Endothelial cell of umbilical vein (primary cell): Measurements from ENCODE around the gene PRPF19. TPM values are rescaled to one million over a fixed set of nuclear protein-coding genes. Genes with fewer than 3 reads are reported as not detected.

Experiments used
- BruUV-seq: library from RNA; stranded (reverse); fragments of 400-500 nt; replicated peaks from 2 replicates; lab custom pipeline; 2021; lab: Mats Ljungman, UMichigan
- CTCF ChIA-PET: fragments of 300-600, 350-600 bp; sonication (Branson Sonifier 250); formaldehyde crosslinking; loops from one replicate; lab custom pipeline; 2021; ENCODE audit warnings: antibody characterized with exemption, inconsistent platforms; lab: Charles Lee
- POLR2A ChIA-PET: fragments of 300-600, 350-600 bp; sonication (Branson Sonifier 250); formaldehyde crosslinking; loops from one replicate; lab custom pipeline; 2021; ENCODE audit warnings: antibody characterized with exemption, inconsistent platforms; lab: Charles Lee
- DNase-seq: peaks from one replicate; pipeline ENCODE4 v3.0.0-alpha.2; 2011; ENCODE audit warnings: low read depth, low spot score
- FAIRE-seq: peaks from 2 replicates; lab custom pipeline; 2011; peaks lifted over from hg19 to GRCh38; lab: Jason Lieb, UNC
- H2AFZ ChIP-seq: 2 replicates; pipeline ENCODE4 v1.6.0; 2012; ENCODE audit warnings: low read depth, low read length, control low read depth, inconsistent platforms
- H3K27ac ChIP-seq: 2 replicates; pipeline ENCODE4 v1.5.1; 2011; ENCODE audit warnings: low read depth, mild to moderate bottlenecking, control low read depth, low read length, moderate library complexity; ENCODE audit not compliant: insufficient read depth
- H3K27me3 ChIP-seq, 2 experiments: 2 replicates each; pipeline versions ENCODE4 v1.6.0 to v1.6.1; 2011; ENCODE audit warnings: low read length in 2 of 2, mixed read lengths in 1 of 2; ENCODE audit not compliant: control insufficient read depth in 2 of 2, insufficient read depth in 2 of 2
- H3K36me3 ChIP-seq, 2 experiments: 2 replicates in 1 of 2; 3 replicates in 1 of 2; pipeline ENCODE4 v1.5.1; 2011; ENCODE audit warnings: low read length in 2 of 2, mild to moderate bottlenecking in 1 of 2, moderate library complexity in 1 of 2; ENCODE audit not compliant: control insufficient read depth in 2 of 2, insufficient read depth in 2 of 2; ENCODE audit errors: extremely low read depth in 1 of 2
- H3K4me1 ChIP-seq: 3 replicates; pipeline ENCODE4 v1.5.1; 2011; ENCODE audit warnings: mild to moderate bottlenecking, low read length; ENCODE audit not compliant: control insufficient read depth, insufficient read depth; ENCODE audit errors: extremely low read depth
- H3K4me2 ChIP-seq: 2 replicates; pipeline ENCODE4 v1.6.1; 2011; ENCODE audit warnings: low read length, control low read depth, mixed read lengths; ENCODE audit not compliant: insufficient read depth
- H3K4me3 ChIP-seq, 3 experiments: fragments of 200-600 bp in 1 of 3; sonication (generic), shearing (Covaris generic) in 1 of 3; replicated peaks in 1 of 3; 2 replicates each; pipeline ENCODE4 v1.5.1; 2011 to 2016; ENCODE audit warnings: control low read depth in 3 of 3, low read length in 3 of 3, mild to moderate bottlenecking in 2 of 3, inconsistent platforms in 1 of 3, low read depth in 1 of 3, moderate library complexity in 1 of 3; ENCODE audit not compliant: insufficient read depth in 1 of 3
- H3K79me2 ChIP-seq: 2 replicates; pipeline ENCODE4 v1.6.0; 2012; ENCODE audit warnings: low read length, inconsistent platforms; ENCODE audit not compliant: control insufficient read depth, insufficient read depth
- H3K9ac ChIP-seq: replicated peaks from 2 replicates; pipeline ENCODE3; 2011; ENCODE audit warnings: low read length, control low read depth; ENCODE audit not compliant: insufficient read depth; ENCODE audit errors: extremely low read depth
- H3K9me1 ChIP-seq: replicated peaks from 3 replicates; pipeline ENCODE4 v1.6.0; 2011; ENCODE audit warnings: mild to moderate bottlenecking, low read length; ENCODE audit not compliant: control insufficient read depth, insufficient read depth; ENCODE audit errors: extremely low read depth
- H3K9me3 ChIP-seq: replicated peaks from 2 replicates; pipeline ENCODE4 v1.5.1; 2012; ENCODE audit warnings: low read length, inconsistent platforms; ENCODE audit not compliant: control insufficient read depth, insufficient read depth
- H4K20me1 ChIP-seq: replicated peaks from 2 replicates; pipeline ENCODE3; 2011; ENCODE audit warnings: mild to moderate bottlenecking, low read length; ENCODE audit not compliant: control insufficient read depth, insufficient read depth; ENCODE audit errors: extremely low read depth
- CTCF ChIP-seq, 2 donors: IDR thresholded peaks; 1 replicate in 1 of 2; 2 replicates in 1 of 2; pipeline ENCODE4 v1.5.1; 2011; ENCODE audit warnings: low read length in 2 of 2, mild to moderate bottlenecking in 2 of 2, moderate library complexity in 2 of 2, control low read depth in 1 of 2, inconsistent platforms in 1 of 2, low read depth in 1 of 2; ENCODE audit not compliant: insufficient read depth in 1 of 2; ENCODE audit errors: extremely low read depth in 1 of 2
- EZH2 ChIP-seq: IDR thresholded peaks from 2 replicates; pipeline ENCODE4 v1.6.1; 2012; ENCODE audit warnings: borderline replicate concordance, low read depth, mild to moderate bottlenecking, moderate library complexity, low read length, inconsistent platforms; ENCODE audit not compliant: severe bottlenecking
- FOS ChIP-seq: IDR thresholded peaks from 2 replicates; pipeline ENCODE4 v1.6.1; 2011; ENCODE audit warnings: mild to moderate bottlenecking, low read length, moderate library complexity, borderline replicate concordance; ENCODE audit not compliant: insufficient read depth
- GATA2 ChIP-seq: IDR thresholded peaks from 2 replicates; pipeline ENCODE4 v1.7.0; 2011; ENCODE audit warnings: low read depth, mild to moderate bottlenecking, moderate library complexity, mixed read lengths, low read length; ENCODE audit not compliant: insufficient read length, insufficient read depth
- JUN ChIP-seq: IDR thresholded peaks from 2 replicates; pipeline ENCODE4 v1.6.1; 2011; ENCODE audit warnings: borderline replicate concordance, low read depth; ENCODE audit not compliant: insufficient read length, insufficient read depth
- MYC ChIP-seq: IDR thresholded peaks from one replicate; pipeline ENCODE4 v1.6.1; 2011; ENCODE audit warnings: mild to moderate bottlenecking, low read depth, low read length
- POLR2A ChIP-seq: IDR thresholded peaks from 2 replicates; pipeline ENCODE4 v1.6.1; 2012; ENCODE audit warnings: low read depth, mild to moderate bottlenecking, control low read depth, low read length
- POLR2AphosphoS5 ChIP-seq: IDR thresholded peaks from 2 replicates; pipeline ENCODE4 v1.6.1; 2012; ENCODE audit warnings: low read depth, mild to moderate bottlenecking, control low read depth, low read length, moderate library complexity; ENCODE audit not compliant: insufficient read depth
- dilution Hi-C: fragments of 300-500 bp; cut with MboI; formaldehyde crosslinking; loops from one replicate; pipeline ENCODE4 v1.15.0; 2019; ENCODE audit warnings: low sequenced_read_pairs; ENCODE audit not compliant: extremely low pct_ligation_motif_present
- intact Hi-C: fragments of 100-400 bp; cut with micrococcal nuclease; formaldehyde crosslinking; loops from one replicate; pipeline ENCODE4 v1.10.0; 2022
- polyA plus RNA-seq, 4 experiments: library from polyadenylated mRNA; depleted of rRNA in 3 of 4; stranded (reverse) in 3 of 4; unstranded in 1 of 4; fragments of >200 nt; gene quantifications; 2 replicates each; pipeline versions ENCODE4 v1.2.1 to v1.2.3, GENCODE V29; 2011 to 2012; ENCODE audit warnings: missing spikeins in 1 of 4
- total RNA-seq: library from RNA; stranded (reverse); gene quantifications from 2 replicates; pipeline ENCODE4 v1.2.3, GENCODE V29; 2021
- TF ChIP-seq, protein P1 (sequence below): IDR thresholded peaks from 2 replicates; pipeline ENCODE4 v1.6.1; 2011; ENCODE audit not compliant: insufficient read depth, insufficient read length

The PRPF19 gene
- total and polyA plus RNA-seq, 2 donors (not counting 3 experiments of a cell fraction or from before 2014, with no cell fraction given): 97.1 to 126 TPM

DNA sequence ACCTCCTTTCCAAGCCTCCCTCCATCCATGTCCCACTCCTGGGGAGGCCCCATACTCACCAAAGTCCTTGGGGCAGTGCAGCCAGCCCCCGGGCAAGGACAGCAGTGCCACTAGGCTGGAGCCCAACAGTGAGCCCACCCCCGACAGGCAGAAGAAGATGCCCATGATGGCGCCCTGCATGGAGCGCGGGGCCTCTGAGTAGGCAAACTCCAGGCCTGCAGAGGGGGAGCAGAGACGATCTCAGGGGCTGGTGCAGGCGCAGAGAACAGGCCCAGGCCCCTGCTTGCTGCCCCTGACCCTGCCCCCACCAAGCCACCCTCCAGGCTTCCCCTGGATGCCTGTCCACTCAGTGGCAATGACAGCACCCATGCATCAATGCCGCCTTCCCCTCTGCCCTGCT lies 31.4 kb upstream of the PRPF19 start:
- no peaks in the 10 kb centered on the region for H3K27me3 ChIP-seq
- no peaks in the 10 kb centered on the region for H3K9me1 ChIP-seq
- FAIRE-seq (no peak), DNase-seq (no peak)
- H3K9ac ChIP-seq: no peak overlapping the region
- dilution Hi-C loops (no loop called here), intact Hi-C loops (loop anchor here (1.0 kb wide), 1 partner anchor 32 kb away; the partner anchor contains the start of gene PRPF19)
- no peak overlapping the region for H2AFZ ChIP-seq
- TF ChIP-seq EZH2 (no peak), CTCF (IDR thresholded peaks at IDR 0.05; ENCODE audit: extremely low read depth in 1 of 2, insufficient read depth in 1 of 2, low read depth in 1 of 2, low read length in 2 of 2) (no peak), POLR2A (no peak), GATA2 (no peak), JUN (no peak), POLR2AphosphoS5 (no peak), MYC (no peak), FOS (no peak)
- TF ChIP-seq, protein P1, sequence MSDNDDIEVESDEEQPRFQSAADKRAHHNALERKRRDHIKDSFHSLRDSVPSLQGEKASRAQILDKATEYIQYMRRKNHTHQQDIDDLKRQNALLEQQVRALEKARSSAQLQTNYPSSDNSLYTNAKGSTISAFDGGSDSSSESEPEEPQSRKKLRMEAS: no peak
- no peaks in the 10 kb centered on the region for H4K20me1 ChIP-seq
- CTCF ChIA-PET: no interaction called here
- H3K4me3 ChIP-seq: no peak overlapping the region
- no peak overlapping the region for H3K4me2 ChIP-seq
- no peak overlapping the region for H3K27ac ChIP-seq
- H3K79me2 ChIP-seq: no peaks in the 10 kb centered on the region
- no peaks in the 10 kb centered on the region for H3K9me3 ChIP-seq
- peaks cover 8% of the 10 kb centered on the region for H3K4me1 ChIP-seq
- peaks cover 0 to 13% of the 10 kb centered on the region in 2 experiments for H3K36me3 ChIP-seq
- POLR2A ChIA-PET: no interaction called here
- BruUV-seq: no TSS peak
